GM19238 (cell line): ENCODE data around the gene VIT.
"Not testable (repeated sequence)": the region's sequence is repeated elsewhere in the genome, so short reads cannot be mapped to it uniquely, and the experiment has no call there.

Experiments used
- DNase-seq: peaks from one replicate; pipeline ENCODE4 v3.0.0; 2011; ENCODE audit warnings: low spot score; ENCODE audit not compliant: insufficient read length

The VIT gene

DNA sequence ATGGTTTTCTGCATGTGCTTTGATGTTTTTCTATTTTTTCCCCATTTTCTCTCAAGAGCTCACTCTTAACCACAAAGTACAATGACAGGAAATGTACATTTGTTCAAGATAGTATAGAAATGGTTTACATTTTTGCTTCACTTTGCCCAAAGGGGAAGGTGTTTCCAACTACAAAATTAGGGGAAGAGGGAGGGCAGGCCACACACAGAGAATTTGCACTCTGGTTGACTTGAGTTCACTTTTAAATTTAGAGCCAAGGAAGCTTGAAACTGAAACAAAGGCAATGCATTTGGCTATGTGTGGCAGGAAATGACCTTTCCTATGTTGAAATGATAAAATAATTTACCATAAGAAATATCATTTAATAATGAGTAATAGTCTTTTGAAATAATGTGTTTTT, 19.1 kb upstream of the VIT start:
- DNase-seq = no peak

DNA sequence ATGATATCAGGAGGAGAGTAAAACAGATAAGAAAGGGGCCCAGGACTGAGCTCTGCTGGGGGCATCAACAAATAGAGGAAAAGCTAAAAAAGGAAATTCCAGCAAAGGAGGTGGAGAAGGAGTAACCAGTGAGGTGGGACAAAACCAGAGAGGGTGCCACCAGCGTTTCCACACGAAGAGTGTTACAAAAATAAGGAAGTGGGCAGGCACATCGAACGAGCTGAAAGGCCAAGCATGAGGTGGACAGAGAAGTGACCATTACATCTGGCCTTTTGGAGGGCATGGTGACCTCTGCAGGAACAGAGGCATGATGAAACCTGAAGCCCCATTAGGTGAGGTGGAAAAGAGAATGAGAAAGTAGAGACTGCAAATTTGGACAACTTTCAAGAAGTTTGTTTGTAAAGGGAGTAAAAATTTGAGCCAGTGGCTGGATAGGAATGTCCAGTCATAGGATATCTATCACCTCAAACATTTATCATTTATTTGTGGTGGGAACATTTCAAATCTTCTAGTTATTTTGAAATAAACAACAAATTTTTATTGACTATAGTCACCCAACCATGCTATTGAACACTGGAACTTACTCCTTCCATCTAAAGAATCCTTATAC, 18.4 kb upstream of the VIT start:
- DNase-seq = no peak

DNA sequence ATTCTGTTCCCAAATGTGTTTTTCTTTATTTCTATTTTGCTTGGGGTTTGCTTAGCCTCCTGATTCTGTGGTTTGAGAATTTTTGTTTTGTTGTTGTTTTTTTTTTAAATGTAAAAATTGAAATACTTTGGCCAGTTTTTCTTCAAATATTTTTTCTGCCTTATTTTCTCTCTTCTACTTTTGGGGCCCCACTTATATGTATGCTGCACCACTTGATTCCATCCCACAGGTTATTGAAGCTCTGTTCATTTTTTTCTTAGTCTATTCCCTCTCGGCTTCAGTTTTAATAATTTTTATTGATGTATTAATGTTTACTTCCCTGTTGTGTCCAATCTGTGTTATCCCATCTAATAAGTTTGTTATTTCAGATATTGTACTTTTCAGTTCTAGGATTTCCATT, 17.7 kb upstream of the VIT start:
- DNase-seq = no peak

DNA sequence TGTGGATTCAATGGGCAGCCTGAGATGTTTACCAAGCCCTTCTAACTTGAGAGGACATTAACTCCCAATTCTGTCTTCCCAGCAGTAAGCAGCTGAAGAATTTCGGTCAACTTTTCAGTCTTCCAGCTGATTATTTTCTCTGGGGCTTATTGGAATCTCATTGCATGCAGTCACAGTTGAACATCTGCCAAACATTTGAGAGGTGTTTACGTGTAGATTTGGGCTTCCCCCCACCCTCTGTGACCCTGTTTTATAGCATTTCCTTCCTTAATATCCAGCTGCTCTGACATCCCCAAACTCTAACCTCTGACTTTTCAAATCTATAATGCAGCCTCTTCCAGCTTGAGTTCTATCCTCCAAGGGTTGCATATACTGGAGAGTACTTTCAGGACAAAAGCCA, 16.5 kb upstream of the VIT start:
- DNase-seq = no peak

DNA sequence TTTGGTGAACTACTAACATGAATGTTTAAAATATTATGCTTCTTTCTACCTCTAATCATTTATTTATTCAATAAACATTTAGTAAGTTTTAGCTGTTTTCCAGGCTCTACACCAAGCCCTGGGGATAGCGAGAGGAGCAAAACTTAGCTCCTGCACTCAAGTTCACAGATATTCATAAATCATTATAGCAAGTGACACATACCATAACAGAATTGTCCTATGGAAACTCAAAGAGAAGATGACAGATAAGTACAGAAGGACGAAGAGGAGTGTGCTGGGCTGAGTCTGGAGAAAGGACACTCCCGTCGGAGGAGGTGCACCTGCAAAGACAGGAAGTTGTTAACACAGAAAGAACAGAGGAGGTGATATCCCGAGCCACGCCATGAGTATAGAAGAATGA, 13.9 kb upstream of the VIT start:
- no peak for DNase-seq

DNA sequence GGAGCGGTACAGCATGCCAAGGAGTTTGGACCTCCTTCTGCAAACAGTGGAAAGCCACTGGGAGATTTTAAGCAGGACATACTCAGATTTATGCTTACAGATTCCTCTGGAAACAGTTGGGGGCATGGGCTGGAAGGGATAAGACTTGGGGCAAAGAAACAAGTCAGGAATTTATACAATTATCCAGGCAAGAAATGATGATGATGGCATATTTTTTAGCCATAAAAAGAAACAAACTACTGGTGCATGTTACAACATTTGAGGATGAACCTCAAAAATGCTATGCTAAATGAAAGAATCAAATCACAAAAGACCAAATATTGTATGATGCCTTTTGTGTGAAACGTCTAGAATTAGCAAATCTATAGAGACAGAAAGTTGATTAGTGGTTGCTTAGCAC, 13.5 kb upstream of the VIT start:
- no peak for DNase-seq

DNA sequence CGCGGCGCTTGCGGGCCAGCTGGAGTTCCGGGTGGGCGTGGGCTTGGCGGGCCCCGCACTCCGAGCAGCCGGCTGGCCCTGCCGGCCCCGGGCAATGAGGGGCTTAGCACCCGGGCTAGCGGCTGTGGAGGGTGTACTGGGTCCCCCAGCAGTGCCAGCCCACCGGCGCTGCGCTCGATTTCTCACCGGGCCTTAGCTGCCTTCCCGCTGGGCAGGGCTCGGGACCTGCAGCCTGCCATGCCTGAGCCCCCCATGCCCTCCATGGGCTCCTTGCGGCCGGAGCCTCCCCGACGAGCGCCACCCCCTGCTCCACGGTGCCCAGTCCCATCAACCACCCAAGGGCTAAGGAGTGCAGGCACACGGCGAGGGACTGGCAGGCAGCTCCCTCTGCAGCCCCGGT, 8.2 kb upstream of the VIT start:
- DNase-seq = not testable (repeated sequence)

DNA sequence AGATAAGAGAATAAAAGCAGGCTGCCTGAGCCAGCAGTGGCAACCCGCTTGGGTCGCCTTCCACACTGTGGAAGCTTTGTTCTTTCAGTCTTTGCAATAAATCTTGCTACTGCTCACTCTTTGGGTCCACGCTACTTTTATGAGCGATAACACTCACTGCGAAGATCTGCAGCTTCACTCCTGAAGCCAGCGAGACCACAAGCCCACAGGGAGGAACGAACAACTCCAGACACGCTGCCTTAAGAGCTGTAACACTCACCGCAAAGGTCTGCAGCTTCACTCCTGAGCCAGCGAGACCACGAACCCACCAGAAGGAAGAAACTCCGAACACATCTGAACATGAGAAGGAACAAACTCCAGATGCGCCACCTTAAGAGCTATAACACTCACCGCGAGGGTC, 7.5 kb upstream of the VIT start:
- not testable (repeated sequence) for DNase-seq

DNA sequence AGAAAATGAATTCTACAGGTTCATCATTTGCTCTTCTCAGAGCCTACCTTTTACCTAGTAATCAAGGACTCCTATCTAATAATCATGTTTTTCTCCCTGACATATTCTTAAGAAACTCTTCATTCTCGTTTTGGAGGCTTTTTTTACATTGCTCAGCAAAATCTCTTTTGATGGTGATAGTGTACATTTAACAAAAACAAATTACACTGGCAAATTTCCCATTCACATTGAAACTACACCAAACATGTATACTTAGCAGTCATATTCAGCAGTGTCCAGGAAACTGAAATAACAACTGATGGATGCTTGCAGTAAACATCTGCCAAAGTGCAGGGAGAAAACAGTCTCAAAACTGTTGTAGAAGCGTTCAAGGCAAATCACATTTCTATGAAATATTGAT, 4.4 kb upstream of the VIT start:
- DNase-seq = no peak

DNA sequence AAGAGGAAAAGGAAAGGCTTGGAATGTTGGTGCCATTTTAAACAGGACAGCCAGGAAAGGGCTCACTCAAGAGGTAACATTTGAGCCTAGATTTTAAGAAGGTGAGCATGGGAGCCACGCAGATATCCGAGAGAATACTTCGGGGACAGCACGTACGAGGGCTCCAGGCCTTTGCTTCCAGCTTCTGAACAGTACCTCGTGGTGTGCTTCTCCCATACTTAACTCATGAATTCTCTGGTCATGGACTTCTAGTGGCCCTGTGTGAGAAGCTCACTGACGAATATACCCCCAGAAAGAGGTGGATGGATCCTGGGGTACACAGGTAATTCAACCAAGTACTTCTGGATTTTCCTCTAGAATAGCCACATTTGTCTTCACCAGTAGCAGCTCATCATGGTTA, 2.7 kb upstream of the VIT start:
- no peak for DNase-seq

DNA sequence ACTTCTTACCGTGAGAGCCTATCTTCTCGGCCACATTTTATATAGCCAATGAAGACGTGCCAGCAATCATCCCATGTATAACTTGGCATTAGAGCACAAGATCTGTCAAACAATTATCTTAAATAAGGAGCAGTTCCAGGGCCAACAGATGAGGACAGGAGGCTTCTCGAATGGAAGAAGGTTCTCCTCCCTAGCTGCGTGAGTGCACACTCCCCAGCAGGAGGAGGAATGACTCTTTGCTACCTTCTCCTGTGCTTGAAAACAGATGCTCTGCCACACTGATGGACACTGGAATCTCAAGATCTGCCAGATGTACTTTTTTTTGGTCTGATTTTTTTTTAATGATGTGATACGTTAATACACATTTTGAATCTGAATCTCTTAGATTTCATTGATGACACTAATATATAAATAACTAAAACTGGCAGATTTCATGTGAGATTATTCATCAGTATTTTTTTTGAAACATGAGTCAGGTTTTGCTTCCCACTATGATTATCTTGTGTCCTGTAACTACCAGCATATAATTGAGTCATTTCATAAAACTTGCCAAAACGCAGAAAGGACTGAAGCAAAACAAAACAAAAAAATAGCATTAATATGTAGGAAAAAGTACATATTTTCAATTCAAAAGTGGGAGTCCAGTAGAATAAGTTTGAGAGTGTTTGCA, 626 bp upstream of the VIT start:
- DNase-seq = no peak

DNA sequence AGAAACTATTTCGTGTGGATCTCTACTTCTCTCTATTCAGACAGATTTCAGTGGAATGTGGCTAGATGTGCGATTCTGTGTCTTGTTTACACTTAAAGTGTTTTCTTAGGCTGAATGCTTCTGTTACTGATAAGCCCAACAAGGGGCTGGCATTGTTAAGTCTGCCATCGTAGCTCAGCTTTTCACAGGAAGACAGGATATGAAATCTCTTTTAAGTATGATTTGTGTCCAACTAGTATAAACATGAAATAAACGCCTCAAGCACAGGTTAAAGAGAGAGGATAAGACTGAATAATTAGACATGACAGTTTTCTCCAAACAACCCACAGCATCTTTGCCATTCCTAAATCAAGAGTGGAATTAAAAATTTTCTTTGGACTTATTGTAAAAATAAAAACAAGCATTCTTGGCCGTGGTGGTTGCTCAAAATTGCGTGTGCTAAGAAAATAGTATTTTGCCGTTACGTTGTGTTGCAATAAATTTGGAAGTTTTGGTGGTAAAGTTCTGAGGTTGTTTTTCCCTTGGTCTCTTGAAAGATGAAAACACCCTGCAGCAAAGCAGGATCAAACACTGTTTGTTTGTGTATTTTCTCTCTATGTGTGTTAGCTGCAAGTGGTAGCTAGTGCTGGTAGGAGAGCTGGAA, 1.0 kb downstream of the VIT start:
- no peak for DNase-seq

DNA sequence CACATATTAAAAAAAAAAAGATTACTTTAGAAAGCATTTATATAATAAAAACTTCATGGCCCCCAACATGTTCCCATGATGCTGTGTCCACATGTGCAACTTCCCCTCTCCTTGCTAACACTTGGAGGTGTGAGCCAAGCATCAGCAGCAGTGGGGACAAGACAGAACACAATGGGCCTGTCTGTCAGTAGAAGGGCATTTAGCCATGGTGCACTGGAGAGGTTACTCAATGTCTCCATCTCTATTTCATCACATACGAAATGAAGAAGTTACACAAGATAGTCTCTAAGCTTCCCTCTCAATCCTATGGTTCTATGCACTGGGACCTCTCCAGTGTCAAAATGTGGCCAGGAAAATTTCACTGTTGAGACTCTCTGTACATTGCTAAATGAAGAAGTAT, 2.5 kb downstream of the VIT start:
- DNase-seq = no peak

DNA sequence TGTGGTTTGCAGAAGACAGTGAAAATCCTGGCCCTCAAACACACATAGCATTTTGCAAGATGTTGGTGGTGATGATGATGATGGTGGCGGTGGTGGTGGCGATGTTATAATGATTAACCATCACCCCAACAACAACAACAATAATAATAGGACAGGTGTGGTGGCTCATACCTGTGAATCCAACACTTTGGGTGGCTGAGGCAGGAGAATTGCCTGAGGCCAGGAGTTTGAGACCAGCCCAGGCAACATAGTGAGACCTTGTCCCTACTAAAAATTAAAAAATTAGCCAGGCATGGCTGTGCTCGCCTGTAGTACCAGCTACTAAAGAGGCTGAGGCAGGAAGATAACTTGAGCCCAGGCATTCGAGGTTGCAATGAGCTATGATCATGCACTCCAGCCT, 3.8 kb downstream of the VIT start:
- DNase-seq = no peak

DNA sequence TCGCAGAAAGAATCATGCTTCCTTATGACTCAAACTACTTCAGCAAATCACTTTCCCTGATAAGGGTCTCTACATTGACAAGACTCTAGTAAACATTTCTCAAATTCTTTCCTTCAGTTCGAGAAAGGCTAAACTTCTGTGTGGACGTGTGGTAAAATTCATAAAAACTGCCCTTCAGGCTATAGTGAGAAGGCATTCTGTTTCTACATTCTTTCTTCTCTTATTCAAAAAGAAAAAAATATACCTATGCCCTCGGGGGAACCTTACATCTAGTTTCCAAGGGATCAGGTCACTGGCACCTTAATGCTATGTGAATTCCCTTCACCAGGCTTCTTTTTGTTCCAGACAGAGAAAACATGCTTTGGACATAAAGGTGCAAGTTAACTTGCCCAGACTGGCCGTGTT, 4.9 kb downstream of the VIT start:
- no peak for DNase-seq

DNA sequence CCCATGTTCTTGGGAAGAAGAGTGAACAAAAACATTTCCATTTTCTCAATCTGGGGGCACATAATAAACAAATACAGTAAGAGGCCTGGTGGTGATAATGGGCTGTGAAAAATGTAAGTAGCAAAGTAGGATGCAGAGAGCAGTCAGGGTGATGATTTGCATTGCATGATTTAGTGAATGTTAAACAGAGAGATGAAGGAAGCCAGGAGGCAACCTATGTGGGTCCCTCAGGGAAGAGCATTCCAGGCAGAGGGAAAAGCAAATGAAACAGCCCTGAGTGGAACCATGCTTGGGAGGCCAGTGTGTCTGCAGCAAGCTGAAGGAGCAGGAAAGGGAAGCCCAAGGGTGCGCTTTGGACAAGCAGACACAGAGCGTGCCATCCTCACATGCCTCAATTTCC, 5.4 kb downstream of the VIT start:
- DNase-seq = no peak

DNA sequence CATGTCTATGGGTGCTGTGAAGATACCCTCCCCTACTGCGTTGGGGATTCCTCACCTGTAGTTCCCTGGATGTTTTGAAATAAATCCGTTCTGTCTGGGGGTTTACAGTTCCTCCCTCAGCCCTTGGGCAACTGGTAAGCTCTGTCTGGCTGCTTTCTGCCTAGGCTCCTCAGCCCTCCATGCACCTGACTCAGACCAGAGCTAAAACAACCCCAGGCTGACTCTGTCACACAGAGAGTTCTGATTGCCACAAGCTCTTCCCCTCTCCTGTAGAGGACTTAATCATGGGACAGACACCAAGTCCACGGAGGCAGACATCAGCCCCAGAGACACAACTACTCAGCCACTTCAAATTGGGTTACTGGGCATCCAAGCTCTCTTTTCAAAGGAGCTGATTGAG, 6.3 kb downstream of the VIT start:
- DNase-seq = no peak

DNA sequence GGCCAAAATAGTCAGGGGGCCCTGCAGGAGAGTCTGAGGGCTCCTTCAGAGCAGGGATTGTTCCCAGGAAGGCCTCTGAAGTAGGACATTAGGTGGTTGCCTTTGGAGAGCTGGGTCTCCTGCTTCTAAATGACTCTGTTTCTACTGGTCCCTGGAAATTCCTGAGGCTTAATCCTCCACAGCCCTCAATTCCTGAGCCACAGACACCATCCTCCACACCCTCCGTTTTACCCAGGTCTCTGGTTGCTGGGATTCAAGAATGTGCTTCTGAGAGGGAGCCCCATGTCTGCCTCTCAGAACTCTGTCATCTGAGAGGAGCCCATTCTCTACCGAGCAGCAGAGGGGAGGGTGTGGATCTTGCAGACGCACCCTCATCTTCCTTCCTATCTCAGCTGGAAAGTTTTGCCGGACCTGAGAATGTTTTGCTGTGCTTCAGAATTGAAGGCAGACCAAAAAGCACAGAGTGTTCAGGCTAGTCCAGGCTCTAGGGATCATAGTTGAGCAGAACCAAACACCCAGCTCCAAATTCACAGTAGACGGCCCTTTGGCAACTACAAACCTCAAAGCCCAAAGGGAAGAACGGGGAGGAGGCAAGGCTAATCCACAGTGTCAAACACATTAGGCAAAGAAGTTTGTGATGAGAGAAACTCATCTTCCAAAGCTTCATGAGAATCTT, 8.1 kb downstream of the VIT start:
- DNase-seq = no peak

DNA sequence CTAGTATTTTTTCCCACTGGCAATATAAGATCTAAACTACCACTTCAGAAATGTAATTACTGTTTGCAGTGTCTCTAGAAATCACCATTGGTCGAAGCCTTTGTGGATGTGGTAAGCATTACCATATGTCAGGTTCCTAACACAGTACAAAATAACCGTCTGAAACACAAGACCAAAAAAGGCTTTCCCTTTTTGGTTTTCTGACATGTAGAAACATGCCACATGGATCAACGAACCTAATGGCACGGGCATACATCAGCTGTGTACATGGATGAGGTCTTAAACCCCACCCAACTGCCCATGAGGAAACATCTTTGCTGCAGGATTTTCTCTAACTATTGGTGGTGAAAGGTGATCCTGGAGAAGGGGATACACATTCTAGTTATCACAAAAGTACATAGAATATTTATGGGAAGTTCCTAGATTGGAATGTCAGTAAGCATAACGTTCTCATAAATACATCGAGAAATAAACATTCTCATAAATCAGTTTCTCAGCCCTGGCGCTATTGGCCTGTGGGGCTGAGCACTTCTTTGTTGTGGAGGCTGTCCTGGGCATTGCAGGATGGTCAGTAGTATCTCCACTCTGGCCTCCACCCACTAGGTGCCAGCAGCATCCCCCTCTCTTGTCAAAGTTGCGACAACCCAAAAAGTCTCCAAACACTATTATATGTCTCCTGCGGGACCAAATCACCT, 9.0 kb downstream of the VIT start:
- no peak for DNase-seq

DNA sequence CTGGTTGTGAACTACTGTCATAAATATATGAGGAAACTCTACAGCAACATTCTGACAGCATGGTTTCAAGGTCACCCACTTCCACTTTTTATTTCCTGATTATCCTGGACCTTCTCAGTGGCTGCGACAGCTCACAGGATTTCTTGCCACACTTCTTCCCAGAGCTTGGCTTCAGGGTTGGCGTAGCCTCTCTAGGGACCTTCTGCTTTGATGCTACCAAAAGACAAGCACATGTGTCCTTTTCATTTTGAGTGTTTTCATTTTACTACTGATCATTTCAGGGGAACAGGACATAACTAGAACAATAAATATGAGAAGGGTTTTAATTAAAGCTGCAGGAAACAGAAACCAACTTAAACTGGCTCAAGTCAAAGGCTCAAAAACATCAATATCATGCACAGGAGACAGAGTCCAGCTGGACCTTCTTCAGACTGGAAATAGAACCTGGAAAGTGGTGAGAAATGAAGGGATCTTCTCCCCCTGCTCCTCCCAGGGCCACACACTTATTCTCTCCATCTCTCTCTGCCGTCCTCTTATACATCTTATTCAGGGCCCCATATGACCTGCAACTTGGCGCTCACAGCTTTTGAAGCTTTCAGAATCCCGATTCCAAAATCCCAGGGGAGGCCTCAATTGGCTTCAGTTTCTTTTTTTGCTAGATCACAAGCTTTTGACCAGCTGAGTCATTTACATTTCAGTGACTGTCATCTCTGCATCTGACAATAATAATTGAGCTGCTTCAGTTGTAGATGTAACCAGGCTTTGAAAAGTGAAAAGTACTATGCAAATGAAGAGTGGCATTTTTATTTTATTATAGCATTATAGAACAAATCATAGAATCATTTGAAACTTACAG, 9.7 kb downstream of the VIT start:
- DNase-seq = no peak

DNA sequence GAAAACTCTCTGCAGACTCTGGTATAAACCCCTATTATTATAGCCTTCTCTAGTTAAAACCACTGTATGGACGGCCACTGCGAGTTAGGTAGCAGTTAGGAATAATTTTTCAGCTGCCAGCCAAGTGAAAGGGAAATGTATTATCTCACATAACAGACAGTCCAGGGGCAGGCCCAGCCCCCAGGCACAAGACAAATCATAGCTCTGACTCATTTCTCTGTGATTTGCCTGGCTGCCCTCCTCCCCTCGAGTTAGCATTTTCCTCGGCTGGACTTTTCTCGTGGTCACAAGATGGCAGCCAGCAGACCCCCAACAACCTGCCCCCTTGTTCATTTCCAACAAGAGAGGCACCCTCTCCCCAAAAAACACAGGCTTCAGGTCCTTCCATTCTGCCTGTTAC, 10.5 kb downstream of the VIT start:
- no peak for DNase-seq
